ENCODE measurements around the gene CCDC149. TPM values are rescaled to one million over a fixed set of nuclear protein-coding genes. Genes with fewer than 3 reads are reported as not detected.

Gene CCDC149
- total and polyA plus RNA-seq, 2 donors (not counting 3 experiments of a cell fraction or from before 2014, with no cell fraction given) = 7.8 to 11.3 TPM

DNA sequence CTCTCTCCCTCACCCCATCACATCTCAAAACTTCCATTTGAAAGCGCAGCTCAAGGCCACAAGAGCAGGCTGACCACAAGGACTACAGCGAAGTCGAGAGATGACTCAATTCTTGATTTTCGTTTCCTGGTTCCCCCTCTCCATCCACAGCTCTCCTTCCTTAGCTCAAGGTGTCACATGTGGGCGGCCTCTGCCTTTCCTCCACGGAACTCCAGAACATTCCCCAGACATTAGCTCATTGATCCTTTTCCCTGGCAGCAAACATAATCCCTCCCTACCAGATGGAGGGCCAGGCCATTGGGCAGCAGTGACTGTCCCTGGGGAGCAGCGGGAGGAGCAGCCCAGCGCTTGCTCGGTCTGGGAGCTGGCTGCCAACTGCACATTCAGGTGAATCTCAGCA lies 56.3 kb downstream of the CCDC149 start:
- Histone ChIP-seq H3K27ac (ENCODE audit: insufficient read depth, low read depth, low read length) (no peak overlapping the region), H3K4me2 (ENCODE audit: insufficient read depth, low read length) (no peak overlapping the region)
- FAIRE-seq = no peak

More for the DNA sequence above, 56.3 kb downstream of the CCDC149 start:
- H3K27me3 ChIP-seq (ENCODE audit: control insufficient read depth in 2 of 2, insufficient read depth in 2 of 2, low read length in 2 of 2) = no peaks in the 10 kb centered on the region
- no peaks in the 10 kb centered on the region for H3K9me1 ChIP-seq (replicated peaks; ENCODE audit: control insufficient read depth, extremely low read depth, insufficient read depth, low read length)
- no peak overlapping the region for H3K9ac ChIP-seq (replicated peaks; ENCODE audit: extremely low read depth, insufficient read depth, low read length)
- no peaks in the 10 kb centered on the region for H3K9me3 ChIP-seq (replicated peaks; ENCODE audit: control insufficient read depth, insufficient read depth, low read length)
- peaks cover 23% of the 10 kb centered on the region for H3K4me1 ChIP-seq (ENCODE audit: control insufficient read depth, extremely low read depth, insufficient read depth, low read length)
- no TSS peak for BruUV-seq (replicated peaks)
- H3K79me2 ChIP-seq (ENCODE audit: control insufficient read depth, insufficient read depth, low read length) = no peaks in the 10 kb centered on the region
- dilution Hi-C loops (cut with MboI; ENCODE audit: extremely low pct_ligation_motif_present, low sequenced_read_pairs) (no loop called here), intact Hi-C loops (cut with micrococcal nuclease) (no loop called here)
- no peaks in the 10 kb centered on the region for H4K20me1 ChIP-seq (replicated peaks; ENCODE audit: control insufficient read depth, extremely low read depth, insufficient read depth, low read length)
- POLR2A ChIA-PET = no interaction called here
- CTCF ChIA-PET = interaction anchor here (0.5 to 1.4 kb wide), 5 partner anchors 12 to 1426 kb away, joined by 3 to 5 read pairs (median 3); no protein-coding TSS in a partner anchor
- no peak overlapping the region for H2AFZ ChIP-seq (ENCODE audit: low read depth, low read length)
- DNase-seq (ENCODE audit: low read depth, low spot score) = no peak
- no peaks in the 10 kb centered on the region for H3K36me3 ChIP-seq (ENCODE audit: control insufficient read depth in 2 of 2, extremely low read depth in 1 of 2, insufficient read depth in 2 of 2, low read length in 2 of 2)
- TF ChIP-seq GATA2 (IDR thresholded peaks at IDR 0.05; ENCODE audit: insufficient read depth, insufficient read length, low read depth, low read length) = no peak
- no peak for TF ChIP-seq MYC (IDR thresholded peaks at IDR 0.05; ENCODE audit: low read depth, low read length)
- TF ChIP-seq POLR2AphosphoS5 (IDR thresholded peaks at IDR 0.05; ENCODE audit: insufficient read depth, low read depth, low read length) = no peak
- TF ChIP-seq JUN (IDR thresholded peaks at IDR 0.05; ENCODE audit: borderline replicate concordance, insufficient read depth, insufficient read length, low read depth) = no peak
- TF ChIP-seq FOS (IDR thresholded peaks at IDR 0.05; ENCODE audit: borderline replicate concordance, insufficient read depth, low read length) = no peak
- TF ChIP-seq EZH2 (IDR thresholded peaks at IDR 0.05; ENCODE audit: borderline replicate concordance, low read depth, low read length, severe bottlenecking) = no peak
- TF ChIP-seq, protein P1, sequence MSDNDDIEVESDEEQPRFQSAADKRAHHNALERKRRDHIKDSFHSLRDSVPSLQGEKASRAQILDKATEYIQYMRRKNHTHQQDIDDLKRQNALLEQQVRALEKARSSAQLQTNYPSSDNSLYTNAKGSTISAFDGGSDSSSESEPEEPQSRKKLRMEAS (IDR thresholded peaks at IDR 0.05; ENCODE audit: insufficient read depth, insufficient read length) = no peak
- TF ChIP-seq POLR2A (IDR thresholded peaks at IDR 0.05; ENCODE audit: low read depth, low read length) = no peak
- TF ChIP-seq, protein P2, sequence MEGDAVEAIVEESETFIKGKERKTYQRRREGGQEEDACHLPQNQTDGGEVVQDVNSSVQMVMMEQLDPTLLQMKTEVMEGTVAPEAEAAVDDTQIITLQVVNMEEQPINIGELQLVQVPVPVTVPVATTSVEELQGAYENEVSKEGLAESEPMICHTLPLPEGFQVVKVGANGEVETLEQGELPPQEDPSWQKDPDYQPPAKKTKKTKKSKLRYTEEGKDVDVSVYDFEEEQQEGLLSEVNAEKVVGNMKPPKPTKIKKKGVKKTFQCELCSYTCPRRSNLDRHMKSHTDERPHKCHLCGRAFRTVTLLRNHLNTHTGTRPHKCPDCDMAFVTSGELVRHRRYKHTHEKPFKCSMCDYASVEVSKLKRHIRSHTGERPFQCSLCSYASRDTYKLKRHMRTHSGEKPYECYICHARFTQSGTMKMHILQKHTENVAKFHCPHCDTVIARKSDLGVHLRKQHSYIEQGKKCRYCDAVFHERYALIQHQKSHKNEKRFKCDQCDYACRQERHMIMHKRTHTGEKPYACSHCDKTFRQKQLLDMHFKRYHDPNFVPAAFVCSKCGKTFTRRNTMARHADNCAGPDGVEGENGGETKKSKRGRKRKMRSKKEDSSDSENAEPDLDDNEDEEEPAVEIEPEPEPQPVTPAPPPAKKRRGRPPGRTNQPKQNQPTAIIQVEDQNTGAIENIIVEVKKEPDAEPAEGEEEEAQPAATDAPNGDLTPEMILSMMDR (IDR thresholded peaks at IDR 0.05; ENCODE audit: extremely low read depth in 1 of 2, insufficient read depth in 1 of 2, low read depth in 1 of 2, low read length in 2 of 2) = no peak
- H3K4me3 ChIP-seq (replicated peaks in 1 of 3; ENCODE audit: insufficient read depth in 1 of 3, low read depth in 1 of 3, low read length in 3 of 3) = no peak overlapping the region

Data from endothelial cell of umbilical vein (primary cell).